Suppressor macrophage treated with lipopolysaccharide for 4 hours (primary cell): Measurements from ENCODE around the gene CHRNB1.

ENCODE experiments used
- DNase-seq: peaks from one replicate; pipeline ENCODE4 v3.0.0-alpha.2; 2020

The CHRNB1 gene, protein sequence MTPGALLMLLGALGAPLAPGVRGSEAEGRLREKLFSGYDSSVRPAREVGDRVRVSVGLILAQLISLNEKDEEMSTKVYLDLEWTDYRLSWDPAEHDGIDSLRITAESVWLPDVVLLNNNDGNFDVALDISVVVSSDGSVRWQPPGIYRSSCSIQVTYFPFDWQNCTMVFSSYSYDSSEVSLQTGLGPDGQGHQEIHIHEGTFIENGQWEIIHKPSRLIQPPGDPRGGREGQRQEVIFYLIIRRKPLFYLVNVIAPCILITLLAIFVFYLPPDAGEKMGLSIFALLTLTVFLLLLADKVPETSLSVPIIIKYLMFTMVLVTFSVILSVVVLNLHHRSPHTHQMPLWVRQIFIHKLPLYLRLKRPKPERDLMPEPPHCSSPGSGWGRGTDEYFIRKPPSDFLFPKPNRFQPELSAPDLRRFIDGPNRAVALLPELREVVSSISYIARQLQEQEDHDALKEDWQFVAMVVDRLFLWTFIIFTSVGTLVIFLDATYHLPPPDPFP

DNA sequence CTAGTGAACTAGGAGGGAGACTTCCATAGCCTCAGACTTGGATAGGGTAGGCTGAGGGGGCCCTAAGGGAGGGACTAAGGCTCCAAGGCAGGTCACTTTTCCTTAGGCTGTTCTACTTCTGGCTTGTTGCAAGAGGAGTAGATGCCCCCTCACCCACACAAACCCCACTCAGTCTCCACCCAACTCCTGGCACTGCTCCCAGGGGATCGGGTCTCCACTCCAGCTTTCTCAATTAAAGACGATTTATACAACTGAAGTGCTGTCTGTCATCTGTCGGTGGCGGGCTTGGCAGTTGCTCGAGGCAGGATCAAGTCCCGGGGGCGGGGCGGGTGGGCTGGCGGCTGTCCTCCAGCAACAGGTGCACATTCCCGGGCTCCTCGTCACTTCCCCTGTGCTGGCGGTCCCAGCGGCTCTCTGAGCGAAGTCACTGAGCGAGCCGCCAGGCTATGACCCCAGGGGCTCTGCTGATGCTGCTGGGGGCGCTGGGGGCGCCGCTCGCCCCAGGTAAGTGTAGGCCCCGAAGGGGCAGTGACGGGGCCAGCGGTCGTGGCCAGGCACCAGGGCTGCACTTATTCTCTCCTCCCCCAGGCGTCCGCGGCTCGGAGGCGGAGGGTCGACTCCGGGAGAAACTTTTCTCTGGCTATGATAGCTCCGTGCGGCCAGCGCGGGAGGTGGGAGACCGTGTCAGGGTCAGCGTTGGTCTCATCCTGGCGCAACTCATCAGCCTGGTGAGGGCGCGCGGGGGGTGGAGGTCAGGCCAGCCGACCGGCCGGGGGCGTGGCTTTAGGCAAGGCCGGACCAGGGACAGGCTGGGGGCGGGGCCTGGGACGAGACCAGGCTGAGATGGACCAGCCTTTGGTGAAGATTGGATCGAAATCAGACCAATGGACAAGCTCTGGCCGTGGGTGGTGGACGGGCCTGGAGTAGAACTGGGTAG lies at the start of gene CHRNB1:
Gene CHRNB1 (plus strand): TSS at position 380 of the 937 bp plus-strand sequence. CDS start 67 bp downstream, at position 447.
- peak; percentile 84 for DNase-seq

DNA sequence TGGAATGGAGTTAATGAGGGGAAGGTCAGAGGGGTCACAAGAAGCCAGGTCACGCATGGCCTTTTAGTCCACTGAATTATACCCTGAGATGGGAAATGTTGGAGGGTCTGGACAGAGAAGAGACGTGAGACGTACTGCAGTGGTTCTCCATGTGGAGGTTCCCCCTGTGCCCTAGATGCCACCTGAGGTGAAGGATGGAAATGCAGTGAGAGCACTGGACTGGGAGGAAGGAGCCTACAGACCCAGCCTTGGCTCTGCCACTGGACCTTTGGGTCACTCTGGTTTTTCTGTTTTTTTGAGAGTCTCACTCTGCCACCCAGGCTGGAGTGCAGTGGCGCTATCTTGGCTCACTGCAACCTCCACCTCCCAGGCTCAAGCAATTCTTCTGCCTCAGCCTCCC lies 48.7 kb upstream of the CHRNB1 start:
- no peak for DNase-seq

DNA sequence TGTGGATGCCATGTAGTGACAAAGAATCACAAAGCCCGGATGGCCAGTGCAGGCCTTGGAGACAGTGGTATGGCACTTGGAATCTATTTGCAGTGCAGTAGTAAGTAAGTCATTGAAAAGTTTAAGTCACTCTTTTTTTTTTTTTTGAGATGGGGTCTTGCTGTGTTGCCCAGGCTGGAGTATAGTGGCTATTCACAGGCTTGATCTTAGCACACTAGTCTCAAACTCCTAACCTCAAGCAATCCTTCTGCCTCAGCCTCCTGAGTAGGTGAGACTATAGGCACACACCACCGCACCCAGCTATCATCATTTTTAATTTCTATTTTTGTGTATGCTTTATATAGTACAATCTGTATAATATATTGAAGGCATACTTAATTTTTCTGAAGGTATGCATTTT lies 46.2 kb upstream of the CHRNB1 start:
- DNase-seq: no peak

DNA sequence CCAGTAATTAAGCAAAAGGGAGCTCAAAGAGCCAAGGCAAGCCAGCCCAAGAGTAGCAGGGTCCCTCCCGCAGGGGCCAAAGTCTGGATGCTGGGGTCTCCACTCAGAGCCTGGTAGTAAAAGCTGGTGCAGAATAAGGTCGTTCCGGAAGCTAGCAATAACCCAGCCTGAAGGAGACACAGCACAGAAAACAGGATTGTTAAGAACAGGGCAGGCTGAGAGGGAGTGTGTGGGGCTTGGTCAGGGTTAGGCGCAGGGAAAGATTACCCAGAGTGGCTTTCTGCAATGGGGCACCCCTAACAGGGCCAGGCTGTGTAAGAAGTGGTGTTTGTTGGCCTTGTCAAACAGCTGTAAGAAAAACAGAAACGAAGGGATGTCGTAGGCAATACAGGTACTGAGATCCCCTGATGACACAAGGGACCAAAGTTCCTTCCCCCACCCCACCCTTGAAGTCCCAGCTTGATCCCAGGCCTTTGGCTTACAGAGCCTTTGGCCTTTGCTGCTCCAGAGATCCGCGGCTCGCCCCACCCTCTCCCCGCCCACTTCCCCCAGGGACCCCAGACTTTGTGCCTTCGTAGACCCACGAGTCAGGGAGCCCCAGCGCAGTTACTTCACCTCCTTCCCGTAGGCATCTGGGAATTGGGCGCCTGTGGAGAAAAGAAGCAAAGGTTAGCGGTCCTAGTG lies 41.7 kb upstream of the CHRNB1 start:
- peak; percentile 9 for DNase-seq

DNA sequence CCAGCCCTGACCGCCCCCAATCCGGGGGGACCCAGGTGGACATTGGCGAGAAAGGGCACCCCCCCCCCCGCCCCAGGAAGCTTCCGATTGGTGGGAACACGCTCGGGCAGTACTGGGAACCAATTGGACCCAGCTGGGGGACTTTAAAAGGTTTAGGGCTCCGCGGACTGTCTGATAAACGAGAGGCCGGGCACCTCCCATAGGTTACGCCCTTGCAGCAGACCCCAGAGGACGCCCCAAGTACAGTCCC lies 41.2 kb upstream of the CHRNB1 start:
- DNase-seq: no peak

DNA sequence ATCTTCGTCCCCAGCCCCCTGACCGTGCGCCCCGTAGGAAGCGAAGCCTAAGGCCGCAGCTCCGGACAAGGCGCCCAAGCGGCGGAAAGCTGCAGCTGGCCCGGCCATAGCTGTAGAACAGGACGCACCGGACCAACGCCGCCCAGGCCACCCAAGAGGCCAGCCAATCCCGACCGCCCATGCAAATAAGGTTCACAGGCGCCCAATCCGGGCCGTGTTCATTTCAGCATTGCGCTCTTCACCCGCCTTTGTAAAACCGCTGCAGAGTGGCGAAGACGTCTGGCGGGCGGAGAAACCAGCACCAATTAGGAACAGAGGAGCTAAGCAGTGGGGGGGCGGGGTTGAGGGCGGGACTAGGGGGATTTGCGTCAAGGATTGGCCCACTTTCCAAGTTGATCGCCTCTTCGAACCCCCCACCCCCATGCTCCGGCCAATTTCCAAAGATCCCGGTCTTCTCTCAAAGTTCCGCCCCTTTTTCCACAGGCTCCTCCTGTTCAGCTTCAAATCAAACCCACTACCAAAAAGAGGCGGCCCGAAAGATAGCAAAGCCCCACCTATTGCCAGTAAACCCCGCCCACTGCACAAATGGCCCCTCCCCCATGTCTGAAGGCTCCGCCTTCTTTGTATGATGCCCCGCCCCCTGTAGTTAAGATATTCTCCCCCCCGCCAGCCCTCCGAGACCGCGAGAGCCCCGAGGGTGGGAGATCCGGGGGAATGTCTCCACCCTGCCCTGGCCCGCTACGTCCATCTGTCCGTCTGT lies 40.7 kb upstream of the CHRNB1 start, which contains the start of gene TMEM256:
Gene TMEM256 (minus strand): TSS at position 121 of the 760 bp plus-strand sequence. CDS start 13 bp downstream, at position 108.
- peak; percentile 99 for DNase-seq

DNA sequence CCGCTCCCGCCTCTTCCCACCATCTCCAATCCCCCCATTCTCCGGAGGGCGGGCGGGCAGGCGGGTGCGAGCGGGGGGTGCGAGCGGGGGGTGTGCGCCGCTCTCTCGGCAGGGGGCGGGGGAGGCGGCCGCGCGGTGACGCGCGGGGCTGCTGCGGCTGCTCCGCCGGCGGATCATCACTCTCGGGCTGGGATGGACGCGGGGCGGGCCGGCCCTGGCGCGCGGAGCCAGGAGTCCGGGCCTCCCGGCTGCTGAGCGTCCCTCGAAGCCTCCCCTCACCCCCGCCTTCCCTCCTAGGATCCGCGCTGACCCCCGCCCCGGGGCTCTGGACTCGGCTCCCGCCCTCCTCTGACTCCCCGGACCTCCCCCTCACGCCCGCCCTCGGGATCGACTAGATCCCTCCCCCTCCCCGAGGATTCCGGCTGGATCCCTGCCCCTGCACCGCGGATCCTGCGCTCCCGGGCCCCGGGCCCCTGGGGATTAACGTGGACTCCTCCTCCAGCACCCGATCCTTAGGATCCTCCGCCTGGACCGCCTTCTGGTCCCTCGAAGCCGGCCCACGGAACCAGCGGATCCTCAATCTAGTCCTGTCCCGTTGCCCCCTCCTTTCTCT lies 40.0 kb upstream of the CHRNB1 start:
- DNase-seq: peak; percentile 13

DNA sequence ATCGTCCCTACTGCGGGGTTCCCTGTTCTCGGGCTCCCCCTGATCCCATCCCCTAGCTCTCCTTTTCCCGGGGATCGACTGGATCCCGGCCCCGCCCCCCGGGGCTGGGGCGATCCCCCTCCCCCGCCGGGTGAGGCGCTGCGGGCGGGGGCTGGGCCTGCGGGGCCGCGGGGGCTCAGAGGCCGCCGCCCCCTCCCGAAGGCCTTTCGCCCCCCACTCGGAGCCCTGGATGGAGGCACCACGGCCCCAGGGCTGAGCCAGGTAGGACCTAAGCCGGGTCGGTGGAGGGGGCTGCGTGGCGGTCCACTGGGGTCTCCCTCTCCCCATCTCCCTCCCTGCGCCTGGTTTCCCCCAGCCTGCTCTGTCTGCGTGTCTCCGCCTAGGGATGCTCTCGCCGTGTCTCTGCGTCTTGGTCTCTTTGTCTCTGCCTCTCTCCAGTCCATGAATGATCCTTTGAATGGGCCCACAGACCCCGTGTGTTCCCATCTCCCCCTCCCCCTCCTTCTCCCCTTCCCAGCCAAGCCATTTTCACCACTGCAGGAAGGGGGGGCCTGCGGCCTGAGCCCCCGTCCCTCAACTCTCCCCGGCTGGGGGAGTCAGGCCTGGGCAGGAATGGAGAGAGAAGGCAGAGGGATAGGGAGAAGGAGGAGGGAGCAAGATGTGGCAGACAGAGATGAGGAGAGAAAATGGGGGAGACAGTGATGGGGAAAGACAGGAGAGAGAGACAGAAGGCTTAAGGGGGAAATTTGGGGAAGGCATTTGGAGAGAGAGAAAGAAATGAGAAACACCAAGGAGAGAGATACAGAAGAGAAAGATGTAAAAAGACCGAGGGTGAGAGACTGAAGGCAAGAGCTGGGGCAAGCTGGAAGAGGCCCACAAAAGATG lies 39.3 kb upstream of the CHRNB1 start:
- DNase-seq: no peak

DNA sequence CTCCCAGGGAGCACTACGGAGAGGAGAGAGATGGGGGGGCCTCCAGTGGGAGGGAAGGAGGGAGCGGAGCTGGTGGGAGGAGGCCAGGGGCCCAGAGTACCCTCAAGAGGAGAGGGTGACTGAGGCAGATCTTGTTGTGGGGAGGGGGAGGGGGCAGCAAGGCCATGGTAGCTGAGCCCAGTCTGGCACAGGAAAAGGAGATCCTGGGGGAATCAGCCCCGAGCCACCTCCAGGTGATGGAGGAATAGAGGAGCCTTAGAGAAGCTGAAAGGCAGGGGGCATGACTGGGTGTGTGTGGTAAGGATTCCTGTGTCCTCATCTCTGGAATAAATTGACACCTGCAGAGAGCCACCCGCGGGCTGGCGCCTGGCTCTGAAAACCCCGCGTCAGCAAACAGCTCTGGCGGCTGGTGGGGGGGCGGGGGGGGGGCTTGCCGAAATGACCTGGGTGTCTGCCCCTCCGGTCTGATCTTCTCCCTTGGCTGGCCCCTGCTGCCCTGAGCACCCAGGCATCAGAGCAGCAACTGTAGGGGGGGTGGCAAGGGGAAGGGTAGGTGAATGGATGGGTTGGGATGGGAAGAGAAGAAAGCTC lies 38.5 kb upstream of the CHRNB1 start:
- no peak for DNase-seq

DNA sequence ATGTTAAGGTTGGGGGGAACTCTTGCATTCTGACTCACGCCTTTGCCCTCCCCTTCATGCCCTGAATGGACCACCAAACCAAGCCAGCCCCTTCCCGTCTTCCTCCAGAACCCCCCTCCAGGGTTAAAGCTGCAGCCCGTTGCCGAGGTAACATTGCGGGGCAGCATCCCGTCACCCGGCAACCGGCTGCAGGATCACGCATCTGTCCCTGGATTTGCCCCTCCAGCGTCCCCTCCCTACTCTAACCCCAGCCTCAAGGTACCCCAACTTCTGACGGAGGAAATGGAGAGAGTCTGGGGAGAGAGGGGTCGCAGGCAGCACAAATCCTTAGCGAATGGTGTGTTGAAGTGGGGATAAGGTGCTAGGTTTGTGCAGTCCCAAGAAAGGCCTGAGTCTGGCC lies 37.8 kb upstream of the CHRNB1 start:
- no peak for DNase-seq

DNA sequence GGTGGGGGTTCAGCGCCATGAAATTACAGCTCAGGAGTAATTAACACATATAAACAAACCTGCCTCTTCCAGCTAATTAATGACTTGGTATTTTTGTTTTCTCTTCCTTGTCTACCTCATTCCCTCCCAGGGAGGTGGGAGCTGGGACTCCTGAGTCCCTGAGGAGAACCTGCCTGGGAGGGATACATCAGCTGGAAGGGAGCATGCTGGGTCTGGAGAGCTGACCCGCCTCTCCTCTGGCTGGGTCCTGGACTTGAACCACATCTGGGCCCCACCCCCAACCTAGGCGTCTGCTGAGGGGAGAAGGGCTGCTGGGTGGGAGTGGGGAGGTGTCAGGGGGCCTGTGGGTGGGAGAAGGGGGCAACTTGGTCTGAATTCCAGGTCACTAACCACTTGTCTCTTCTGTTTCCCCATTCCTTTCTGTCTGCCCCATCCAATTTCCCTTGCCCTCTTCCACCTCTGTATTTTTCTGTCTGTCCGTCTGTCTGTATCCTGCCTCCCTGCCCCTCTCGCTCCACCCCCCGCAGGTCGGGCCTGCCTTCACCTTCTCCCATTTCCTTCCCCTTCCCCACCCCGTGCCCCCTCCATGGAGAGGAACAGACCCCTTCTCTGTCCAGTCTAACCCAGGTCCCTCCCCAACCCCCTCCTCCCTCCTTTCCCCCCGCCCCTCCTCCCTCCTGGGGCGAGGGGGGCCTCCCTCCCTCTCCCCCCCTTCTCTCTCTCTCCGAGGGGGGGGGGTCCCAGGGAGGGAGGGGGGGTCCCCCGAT lies 37.2 kb upstream of the CHRNB1 start, which contains the start of gene NLGN2:
Gene NLGN2 (plus strand): TSS at position 361 of the 767 bp plus-strand sequence. CDS start 411 bp downstream, outside the sequence.
- no peak for DNase-seq

DNA sequence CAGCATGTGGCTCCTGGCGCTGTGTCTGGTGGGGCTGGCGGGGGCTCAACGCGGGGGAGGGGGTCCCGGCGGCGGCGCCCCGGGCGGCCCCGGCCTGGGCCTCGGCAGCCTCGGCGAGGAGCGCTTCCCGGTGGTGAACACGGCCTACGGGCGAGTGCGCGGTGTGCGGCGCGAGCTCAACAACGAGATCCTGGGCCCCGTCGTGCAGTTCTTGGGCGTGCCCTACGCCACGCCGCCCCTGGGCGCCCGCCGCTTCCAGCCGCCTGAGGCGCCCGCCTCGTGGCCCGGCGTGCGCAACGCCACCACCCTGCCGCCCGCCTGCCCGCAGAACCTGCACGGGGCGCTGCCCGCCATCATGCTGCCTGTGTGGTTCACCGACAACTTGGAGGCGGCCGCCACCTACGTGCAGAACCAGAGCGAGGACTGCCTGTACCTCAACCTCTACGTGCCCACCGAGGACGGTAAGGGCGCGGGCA lies 36.6 kb upstream of the CHRNB1 start:
- no peak for DNase-seq

DNA sequence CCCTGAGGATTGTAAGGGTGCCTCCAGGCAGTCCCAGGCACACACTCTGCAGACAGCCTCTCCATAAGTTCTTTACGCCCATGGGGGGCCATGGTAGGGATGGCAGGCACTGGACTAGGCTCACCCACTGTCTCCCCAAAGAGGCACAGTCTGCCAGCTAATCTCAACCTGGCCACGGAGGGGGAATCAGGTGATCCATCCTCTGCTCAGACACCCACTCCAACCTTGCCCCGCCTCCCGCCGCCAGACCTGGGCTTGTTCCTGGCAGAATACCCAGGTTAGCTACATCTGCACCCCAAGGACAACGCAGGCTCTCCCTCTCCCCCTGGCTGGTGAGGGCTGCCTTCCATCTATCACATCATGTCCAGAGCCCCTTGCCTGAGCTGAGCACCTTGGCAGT lies 36.0 kb upstream of the CHRNB1 start:
- no peak for DNase-seq

DNA sequence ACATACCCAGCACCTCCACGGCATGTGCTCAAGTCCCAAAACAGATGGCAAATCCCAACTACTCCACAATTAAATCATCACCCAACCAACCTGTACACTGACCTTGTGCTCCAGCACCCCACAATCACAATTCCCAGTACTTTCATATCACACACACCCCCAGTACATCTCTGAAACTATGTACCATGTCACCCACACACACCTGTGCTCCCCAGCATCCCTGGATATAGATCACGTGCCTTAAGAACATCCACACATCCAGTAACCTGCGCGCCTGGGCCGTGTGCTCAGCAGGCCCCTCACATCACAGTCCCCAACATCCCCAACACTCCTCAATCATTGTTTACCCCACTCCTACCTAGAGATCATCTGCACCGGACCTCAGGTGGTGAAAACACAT lies 35.1 kb upstream of the CHRNB1 start:
- DNase-seq: no peak

DNA sequence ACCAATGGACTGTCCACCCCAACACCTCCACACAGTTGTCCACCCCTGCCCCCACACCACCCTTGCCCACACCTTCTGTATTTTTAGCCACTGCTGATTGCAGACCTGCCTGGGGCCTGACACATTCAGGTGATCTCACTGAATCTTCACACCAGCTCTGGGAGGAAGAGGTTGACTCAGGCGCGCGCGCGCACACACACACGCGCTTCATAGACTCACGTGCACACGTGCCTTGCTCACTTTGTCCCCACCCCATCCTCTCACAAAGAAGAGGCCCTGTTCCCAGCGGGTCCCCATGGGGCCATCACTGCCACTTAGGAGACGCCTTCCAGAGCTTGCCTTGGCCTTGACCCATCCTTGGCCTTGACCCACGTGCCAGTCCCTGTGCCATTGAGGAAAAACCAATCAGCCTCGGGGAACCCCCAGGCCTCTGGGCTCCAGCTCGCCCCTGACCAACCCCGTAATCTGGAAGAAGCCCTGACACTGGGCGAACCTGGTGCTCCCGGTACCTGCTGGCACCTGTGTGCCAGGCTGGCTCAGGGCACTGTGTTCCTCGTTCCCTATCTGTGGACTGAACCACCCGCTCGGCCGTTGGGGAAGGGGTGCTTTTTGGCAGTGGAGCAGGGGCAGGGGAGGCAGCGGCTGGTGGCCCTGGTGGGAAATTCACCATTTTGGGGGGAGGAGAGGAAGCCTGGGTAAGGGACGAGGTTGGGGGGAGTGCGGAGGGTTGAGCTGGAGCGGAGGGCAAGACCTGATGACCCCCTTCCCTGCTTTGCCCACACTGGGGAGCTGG lies 34.0 kb upstream of the CHRNB1 start:
- no peak for DNase-seq

DNA sequence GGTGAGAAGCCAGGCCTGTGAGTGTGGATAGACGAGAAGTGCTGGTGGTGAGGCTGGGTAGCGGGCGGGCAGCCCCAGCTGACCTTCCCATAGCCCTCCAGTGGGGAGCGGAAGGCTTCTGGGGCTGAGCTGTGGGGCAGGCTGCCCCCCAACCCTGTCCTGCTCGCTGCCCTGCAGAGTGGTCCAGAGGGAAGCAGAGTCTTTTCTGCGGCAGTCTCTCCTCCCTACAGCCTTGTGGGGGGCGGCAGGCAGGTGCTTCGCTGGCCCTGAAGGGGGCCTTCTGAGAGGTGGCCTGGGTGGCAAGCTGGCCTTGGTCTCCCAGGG lies 33.5 kb upstream of the CHRNB1 start:
- no peak for DNase-seq

DNA sequence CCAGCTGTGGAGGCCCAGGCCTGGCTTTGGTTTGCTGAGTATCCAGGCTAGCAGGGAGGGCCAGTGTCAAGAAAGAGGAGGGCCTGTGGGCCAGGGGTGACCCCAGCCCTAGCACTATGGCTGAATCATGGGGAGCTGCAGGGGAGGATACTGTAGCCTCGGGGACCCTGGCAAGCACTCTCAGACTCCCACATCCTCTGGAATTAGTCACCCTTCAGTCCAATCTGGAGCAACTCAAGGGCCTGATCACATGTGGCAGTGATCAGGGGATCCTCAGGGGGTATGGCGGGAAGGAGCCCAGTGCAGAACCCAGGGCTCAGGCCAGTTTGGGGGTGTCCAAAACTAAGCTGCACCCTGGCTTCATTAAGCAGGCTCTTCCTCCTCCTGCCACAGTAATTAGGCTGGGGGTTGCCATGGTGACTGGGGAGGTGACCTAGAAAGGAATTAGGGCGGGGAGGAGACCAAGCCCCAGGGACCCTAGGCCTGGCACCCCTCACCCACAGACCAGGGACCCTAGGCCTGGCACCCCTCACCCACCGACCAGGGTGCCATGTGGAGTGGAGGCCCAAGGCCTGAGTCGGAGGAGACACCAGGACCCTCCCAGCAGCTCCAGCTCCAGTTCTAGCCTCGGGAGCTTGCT lies 31.4 kb upstream of the CHRNB1 start:
- no peak for DNase-seq

DNA sequence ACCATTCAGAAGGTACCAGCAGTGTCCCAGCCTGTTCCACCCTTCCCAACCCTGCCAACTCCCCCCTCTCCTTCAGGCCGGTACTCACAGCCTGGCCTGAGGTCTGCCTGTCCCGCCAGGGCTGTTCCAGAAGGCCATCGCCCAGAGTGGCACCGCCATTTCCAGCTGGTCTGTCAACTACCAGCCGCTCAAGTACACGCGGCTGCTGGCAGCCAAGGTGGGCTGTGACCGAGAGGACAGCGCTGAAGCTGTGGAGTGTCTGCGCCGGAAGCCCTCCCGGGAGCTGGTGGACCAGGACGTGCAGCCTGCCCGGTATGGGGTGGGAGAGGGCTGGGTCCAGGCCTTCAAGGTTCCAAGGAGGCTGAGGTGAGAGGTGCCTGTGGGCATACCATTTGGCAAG lies 30.0 kb upstream of the CHRNB1 start:
- DNase-seq: no peak
